ENCODE results near the gene CTSZ. TPM values are rescaled to one million over a fixed set of nuclear protein-coding genes. Genes with fewer than 3 reads are reported as not detected.

CTSZ gene
- total and polyA plus RNA-seq, 2 of the 8 experiments (the other 6 are each of a cell fraction or from before 2014, with no cell fraction given) = 32.8 to 34.0 TPM

- POLR2A ChIA-PET (ENCODE audit: partially characterized antibody) = interaction anchor here (0.7 to 1.8 kb wide), 5 partner anchors 9 to 90 kb away, joined by 3 to 6 read pairs (median 3); partner anchors contain the start of gene ATP5F1E
Measured at GRCh38 chr20:58993332-58994248, 13.5 kb downstream of the CTSZ start.

More at GRCh38 chr20:58993332-58994248, 13.5 kb downstream of the CTSZ start:
- Histone ChIP-seq H4K8ac (ENCODE audit: extremely low read depth, insufficient read depth, low read length) (no peak overlapping the region), H2AFZ (ENCODE audit: low read length) (no peak overlapping the region), H2AK5ac (ENCODE audit: low read depth, low read length) (no peak overlapping the region), H4K5ac (ENCODE audit: insufficient read length, low read depth, low read length) (no peak overlapping the region), H4K91ac (replicated peaks; ENCODE audit: insufficient read length, low read length) (no peak overlapping the region), H2BK12ac (ENCODE audit: low read depth, low read length) (no peak overlapping the region), H3K23ac (ENCODE audit: insufficient read length) (no peak overlapping the region), H3K79me2 (ENCODE audit: control insufficient read depth in 1 of 2, insufficient read depth in 2 of 2, low read length in 2 of 2) (no peaks in the 10 kb centered on the region), H3K4me2 (ENCODE audit: insufficient read depth in 1 of 2, low read depth in 2 of 2, low read length in 2 of 2) (no peak overlapping the region), H3K4ac (replicated peaks; ENCODE audit: insufficient read length, low read depth, low read length) (no peak overlapping the region), H3K56ac (replicated peaks; ENCODE audit: insufficient read length, low read depth, low read length) (no peak overlapping the region), H4K20me1 (replicated peaks in 1 of 2; ENCODE audit: control insufficient read depth in 1 of 2, insufficient read depth in 2 of 2, low read length in 2 of 2) (peaks cover 0 to 6% of the 10 kb centered on the region in 2 experiments), H2BK15ac (ENCODE audit: low read length) (no peak overlapping the region), H3K14ac (ENCODE audit: insufficient read length) (no peak overlapping the region), H3K36me3 (ENCODE audit: control insufficient read depth in 2 of 4, insufficient read depth in 4 of 4, low read length in 3 of 4) (peaks cover 24 to 74% (median 58%) of the 10 kb centered on the region in 4 experiments), H3K9ac (replicated peaks in 1 of 4; ENCODE audit: extremely low read depth in 1 of 4, low read depth in 3 of 4, low read length in 3 of 4) (no peak overlapping the region), H3K23me2 (ENCODE audit: low read depth, low read length) (no peaks in the 10 kb centered on the region), H3K9me3 (ENCODE audit: insufficient read depth in 2 of 2, low read depth in 1 of 2, low read length in 1 of 2) (no peaks in the 10 kb centered on the region), H2BK120ac (replicated peaks; ENCODE audit: low read depth, low read length) (no peak overlapping the region), H3K79me1 (ENCODE audit: low read depth, low read length) (no peaks in the 10 kb centered on the region), H3K27me3 (replicated peaks in 1 of 4; ENCODE audit: control insufficient read depth in 3 of 4, extremely low read depth in 1 of 4, insufficient read depth in 3 of 4, low read length in 3 of 4) (no peaks in the 10 kb centered on the region), H3K18ac (ENCODE audit: extremely low read depth, low read length) (no peak overlapping the region), H3K27ac (ENCODE audit: low read depth, low read length) (no peak overlapping the region), H3K4me3 (ENCODE audit: extremely low read depth in 1 of 4, insufficient read depth in 2 of 4, low read depth in 3 of 4, low read length in 4 of 4) (no peak overlapping the region), H3K4me1 (replicated peaks in 1 of 4; ENCODE audit: control insufficient read depth in 3 of 4, insufficient read depth in 4 of 4, low read length in 3 of 4) (no peaks in the 10 kb centered on the region), H2BK20ac (ENCODE audit: low read length) (no peak overlapping the region), H2BK5ac (ENCODE audit: low read depth, low read length) (no peak overlapping the region)
- FAIRE-seq (no peak), DNase-seq (ENCODE audit: low read depth in 1 of 2, low spot score in 2 of 2) (no peak)
- no peak for TF ChIP-seq POLR2A (IDR thresholded peaks at IDR 0.05; ENCODE audit: control extremely low read depth in 1 of 2, low read depth in 2 of 2, low read length in 2 of 2)
- TF ChIP-seq TAF1 (IDR thresholded peaks at IDR 0.05; ENCODE audit: low read depth, low read length) = no peak
- no peak for TF ChIP-seq FOSL1 (IDR thresholded peaks at IDR 0.05; ENCODE audit: insufficient read depth, low read depth, low read length)
- CTCF ChIA-PET (ENCODE audit: partially characterized antibody) = interaction anchor here (0.7 to 1.1 kb wide), 6 partner anchors 38 to 1420 kb away, joined by 3 to 5 read pairs (median 3); partner anchors contain the start of gene ATP5F1E
- WGBS, 2 experiments (ENCODE audit: extremely low coverage in 1 of 2, insufficient coverage in 1 of 2, insufficient read length in 1 of 2, insufficient replicate concordance in 2 of 2, low coverage in 1 of 2, low lambda C conversion rate in 2 of 2, missing lambda C conversion rate in 1 of 2) = 88% methylated on average over 23 of the region's 23 CpGs; no CpG with 5 or more reads in 1 of the 2 experiments

Measured in H1 (cell line).